ENCODE data around the gene CLCNKB.
A peak's percentile ranks its signal among the peaks of the same experiment; 100 is the strongest.

The CLCNKB gene

DNA sequence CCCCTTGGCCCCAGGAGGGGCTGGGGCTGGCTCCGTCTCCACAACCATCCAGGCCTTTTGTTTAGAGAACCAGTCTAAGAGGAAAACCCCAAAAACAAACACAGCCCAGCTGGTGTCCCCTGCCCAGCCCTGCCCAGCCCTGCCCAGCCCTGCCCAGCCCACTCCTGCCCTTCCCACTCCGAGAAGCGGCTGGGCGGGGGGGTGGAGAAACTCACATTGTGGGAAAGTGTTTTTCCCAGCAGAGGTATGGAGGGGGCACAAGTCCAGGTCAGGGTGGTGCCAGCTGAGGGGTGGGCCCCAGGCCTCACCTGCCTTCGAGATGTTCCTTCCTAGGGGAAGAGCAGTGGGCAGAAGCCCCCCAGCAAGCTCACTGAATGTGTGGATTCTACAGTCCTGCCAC lies 39.9 kb downstream of the CLCNKB start:
- Histone ChIP-seq H3K4me3 (no peak overlapping the region), H3K36me3 (no peaks in the 10 kb centered on the region), H3K4me2 (no peak overlapping the region), H3K9ac (no peak overlapping the region), H3K4me1 (peaks cover 26% of the 10 kb centered on the region), H4K20me1 (no peaks in the 10 kb centered on the region), H3K9me3 (no peaks in the 10 kb centered on the region), H3K27ac (no peak overlapping the region), H3K27me3 (no peaks in the 10 kb centered on the region)
- no peak for TF ChIP-seq Cebpa-rat (IDR thresholded peaks at IDR 0.05)

DNA sequence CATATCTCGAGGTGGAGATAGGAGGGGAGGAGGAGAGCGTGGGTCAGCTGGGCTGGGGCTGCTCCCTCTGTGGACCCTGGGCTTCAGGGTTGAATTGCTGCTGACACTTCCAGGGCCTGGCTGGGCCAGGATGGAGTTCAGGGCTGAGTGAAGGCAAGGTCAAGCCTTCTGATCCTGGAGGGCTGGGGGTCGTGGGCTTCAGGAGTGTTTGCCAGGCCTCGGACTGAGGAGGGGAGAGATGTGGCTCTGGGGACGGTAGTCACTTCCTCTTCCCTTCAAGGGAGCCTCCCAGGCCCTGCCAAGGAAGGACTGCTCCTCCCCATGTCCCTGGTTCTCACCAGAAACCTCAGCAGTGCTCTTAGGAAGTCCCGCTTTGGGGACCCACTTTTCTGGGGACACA lies 41.9 kb downstream of the CLCNKB start:
- H3K9me3 ChIP-seq, result no peaks in the 10 kb centered on the region
- H3K4me1 ChIP-seq, result peaks cover 34% of the 10 kb centered on the region
- no peak for TF ChIP-seq Cebpa-rat (IDR thresholded peaks at IDR 0.05)
- H3K36me3 ChIP-seq, result no peaks in the 10 kb centered on the region
- peak overlapping the region; percentile 2; the same call in 1 of the 2 replicates for H3K9ac ChIP-seq
- H3K27ac ChIP-seq, result no peak overlapping the region
- H3K4me2 ChIP-seq, result peak overlapping the region; percentile 28; the same call in 1 of the 2 replicates
- H4K20me1 ChIP-seq, result no peaks in the 10 kb centered on the region
- no peak overlapping the region for H3K4me3 ChIP-seq
- no peaks in the 10 kb centered on the region for H3K27me3 ChIP-seq

DNA sequence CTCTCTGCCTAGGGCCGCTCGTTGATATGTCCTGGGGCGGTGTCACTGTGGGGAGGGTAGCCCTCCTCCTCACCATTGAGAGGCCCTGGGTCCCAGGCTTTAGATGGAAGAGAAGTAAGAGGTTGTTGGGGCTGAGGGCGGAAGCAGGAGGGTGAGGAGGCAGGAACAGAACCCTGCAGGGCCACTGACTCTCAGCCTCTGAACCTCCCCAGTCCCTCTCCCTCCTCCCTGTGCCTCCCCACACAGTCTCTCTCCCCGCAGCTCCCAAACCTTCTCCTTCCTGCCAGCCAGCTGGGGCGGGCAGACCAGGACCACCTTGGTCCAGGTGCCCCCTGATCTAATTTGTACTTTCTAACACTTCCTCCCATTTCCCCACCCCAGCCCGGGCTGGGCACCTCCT lies 44.2 kb downstream of the CLCNKB start:
- H3K4me1 ChIP-seq, result peaks cover 34% of the 10 kb centered on the region
- H3K27me3 ChIP-seq, result no peaks in the 10 kb centered on the region
- peak overlapping the region; percentile 21; the same call in 1 of the 2 replicates for H3K27ac ChIP-seq
- no peak overlapping the region for H3K4me3 ChIP-seq
- no peaks in the 10 kb centered on the region for H3K36me3 ChIP-seq
- H3K9ac ChIP-seq, result 0 out of 2 replicates have a peak overlapping the region, but pooled peaks have one; percentile 25
- H3K9me3 ChIP-seq, result no peaks in the 10 kb centered on the region
- H4K20me1 ChIP-seq, result no peaks in the 10 kb centered on the region
- peak overlapping the region; percentile 78 for H3K4me2 ChIP-seq
- no peak for TF ChIP-seq Cebpa-rat (IDR thresholded peaks at IDR 0.05)

DNA sequence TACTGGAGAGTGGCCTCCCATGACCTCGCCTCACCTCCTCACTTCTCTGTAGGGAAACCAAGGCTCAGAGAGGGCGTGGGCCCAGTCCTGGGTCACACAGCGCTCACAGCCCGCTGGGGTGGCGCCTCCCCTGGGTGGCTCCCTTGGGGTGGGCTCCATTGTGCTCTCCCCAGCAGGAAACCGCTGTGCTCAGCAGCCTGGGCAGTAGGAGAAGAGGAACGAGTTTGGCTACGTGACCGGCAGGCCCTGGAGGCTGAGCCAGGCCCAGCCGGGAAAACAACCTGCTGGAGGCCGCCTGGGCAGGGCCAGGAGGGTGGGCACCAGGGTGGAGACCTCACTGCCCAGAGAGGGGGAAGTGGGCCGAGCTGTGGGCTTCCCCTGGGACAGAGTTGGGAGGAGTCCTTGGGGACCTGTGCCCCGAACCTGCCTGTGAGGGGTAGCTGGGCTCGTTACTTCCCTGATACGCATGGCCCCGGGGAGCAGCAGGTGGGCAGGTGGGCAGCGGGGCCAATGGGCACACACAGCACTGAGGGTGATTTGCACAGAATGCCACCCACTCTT lies 44.8 kb downstream of the CLCNKB start:
- Histone ChIP-seq H4K20me1 (no peaks in the 10 kb centered on the region), H3K4me1 (peaks cover 34% of the 10 kb centered on the region), H3K27ac (peak overlapping the region; percentile 21), H3K36me3 (no peaks in the 10 kb centered on the region), H3K4me3 (no peak overlapping the region), H3K9me3 (no peaks in the 10 kb centered on the region), H3K4me2 (peak overlapping the region; percentile 78), H3K27me3 (no peaks in the 10 kb centered on the region), H3K9ac (0 out of 2 replicates have a peak overlapping the region, but pooled peaks have one; percentile 25)
- TF ChIP-seq Cebpa-rat (IDR thresholded peaks at IDR 0.05), result no peak

- Histone ChIP-seq H3K27ac (no peak overlapping the region), H3K4me1 (peaks cover 34% of the 10 kb centered on the region), H3K4me3 (no peak overlapping the region), H3K27me3 (no peaks in the 10 kb centered on the region), H3K4me2 (peak overlapping the region; percentile 78), H4K20me1 (no peaks in the 10 kb centered on the region), H3K9ac (no peak overlapping the region), H3K36me3 (no peaks in the 10 kb centered on the region), H3K9me3 (no peaks in the 10 kb centered on the region)
- TF ChIP-seq Cebpa-rat (IDR thresholded peaks at IDR 0.05), result no peak
Observed at GRCh38 chr1:16088996-16089395, 45.4 kb downstream of the CLCNKB start.

GRCh38 chr1:16090076-16090826 lies 46.7 kb downstream of the CLCNKB start:
- H3K4me1 ChIP-seq, result peaks cover 34% of the 10 kb centered on the region

DNA sequence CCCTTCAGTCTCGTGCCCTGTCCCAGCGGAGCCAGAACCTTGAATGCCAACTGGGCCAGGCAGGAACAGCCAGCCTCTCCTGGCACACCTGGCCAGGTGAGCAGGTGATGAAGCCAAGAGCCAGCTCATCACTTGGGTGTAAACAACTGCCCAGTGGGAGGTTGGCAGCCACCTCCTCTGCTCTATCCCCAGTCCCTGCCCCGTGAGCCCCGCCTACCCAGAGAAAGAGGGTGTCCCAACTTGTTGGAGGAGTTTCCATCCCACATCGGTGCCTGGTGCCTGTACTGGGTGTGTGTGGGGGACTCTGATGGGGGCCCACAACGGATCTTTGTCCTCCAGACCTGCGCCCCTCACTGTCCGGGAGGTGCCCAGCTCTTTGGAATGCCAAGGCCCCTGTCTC lies 47.7 kb downstream of the CLCNKB start:
- no peak for TF ChIP-seq Cebpa-rat (IDR thresholded peaks at IDR 0.05)
- H3K9ac ChIP-seq, result no peak overlapping the region
- H3K4me1 ChIP-seq, result peaks cover 27% of the 10 kb centered on the region
- no peak overlapping the region for H3K27ac ChIP-seq
- H3K4me3 ChIP-seq, result no peak overlapping the region
- H3K9me3 ChIP-seq, result no peaks in the 10 kb centered on the region
- H3K27me3 ChIP-seq, result no peaks in the 10 kb centered on the region
- no peaks in the 10 kb centered on the region for H3K36me3 ChIP-seq
- no peaks in the 10 kb centered on the region for H4K20me1 ChIP-seq
- H3K4me2 ChIP-seq, result no peak overlapping the region

More at GRCh38 chr1:16090076-16090826, 46.7 kb downstream of the CLCNKB start:
- H4K20me1 ChIP-seq, result no peaks in the 10 kb centered on the region
- no peak overlapping the region for H3K9ac ChIP-seq
- H3K4me2 ChIP-seq, result peak overlapping the region; percentile 36
- H3K4me3 ChIP-seq, result no peak overlapping the region
- no peaks in the 10 kb centered on the region for H3K36me3 ChIP-seq
- no peaks in the 10 kb centered on the region for H3K9me3 ChIP-seq
- H3K27me3 ChIP-seq, result no peaks in the 10 kb centered on the region
- no peak overlapping the region for H3K27ac ChIP-seq
- TF ChIP-seq Cebpa-rat (IDR thresholded peaks at IDR 0.05), result no peak

GRCh38 chr1:16092097-16092922 lies 48.7 kb downstream of the CLCNKB start:
- Histone ChIP-seq H3K4me1 (peaks cover 27% of the 10 kb centered on the region), H3K36me3 (no peaks in the 10 kb centered on the region), H3K27ac (no peak overlapping the region), H4K20me1 (no peaks in the 10 kb centered on the region), H3K27me3 (no peaks in the 10 kb centered on the region), H3K4me2 (no peak overlapping the region), H3K9me3 (no peaks in the 10 kb centered on the region), H3K9ac (no peak overlapping the region), H3K4me3 (no peak overlapping the region)
- no peak for TF ChIP-seq Cebpa-rat (IDR thresholded peaks at IDR 0.05)

- Histone ChIP-seq H3K36me3 (no peaks in the 10 kb centered on the region), H3K4me3 (no peak overlapping the region), H3K4me2 (no peak overlapping the region), H4K20me1 (no peaks in the 10 kb centered on the region), H3K27ac (no peak overlapping the region), H3K4me1 (peaks cover 20% of the 10 kb centered on the region), H3K9ac (no peak overlapping the region), H3K9me3 (no peaks in the 10 kb centered on the region), H3K27me3 (no peaks in the 10 kb centered on the region)
- TF ChIP-seq Cebpa-rat (IDR thresholded peaks at IDR 0.05), result no peak
Observed at GRCh38 chr1:16092923-16093511, 49.4 kb downstream of the CLCNKB start.
